Measurements from ENCODE around the gene RWDD3. TPM values are rescaled to one million over a fixed set of nuclear protein-coding genes. Genes with fewer than 3 reads are reported as not detected.

Gene RWDD3
- total RNA-seq = 10 to 100 TPM in 2 of 4 donors, 1 to 10 TPM in 2; 8.8 to 15.2 (median 11.6) TPM

- TF ChIP-seq, protein P1, sequence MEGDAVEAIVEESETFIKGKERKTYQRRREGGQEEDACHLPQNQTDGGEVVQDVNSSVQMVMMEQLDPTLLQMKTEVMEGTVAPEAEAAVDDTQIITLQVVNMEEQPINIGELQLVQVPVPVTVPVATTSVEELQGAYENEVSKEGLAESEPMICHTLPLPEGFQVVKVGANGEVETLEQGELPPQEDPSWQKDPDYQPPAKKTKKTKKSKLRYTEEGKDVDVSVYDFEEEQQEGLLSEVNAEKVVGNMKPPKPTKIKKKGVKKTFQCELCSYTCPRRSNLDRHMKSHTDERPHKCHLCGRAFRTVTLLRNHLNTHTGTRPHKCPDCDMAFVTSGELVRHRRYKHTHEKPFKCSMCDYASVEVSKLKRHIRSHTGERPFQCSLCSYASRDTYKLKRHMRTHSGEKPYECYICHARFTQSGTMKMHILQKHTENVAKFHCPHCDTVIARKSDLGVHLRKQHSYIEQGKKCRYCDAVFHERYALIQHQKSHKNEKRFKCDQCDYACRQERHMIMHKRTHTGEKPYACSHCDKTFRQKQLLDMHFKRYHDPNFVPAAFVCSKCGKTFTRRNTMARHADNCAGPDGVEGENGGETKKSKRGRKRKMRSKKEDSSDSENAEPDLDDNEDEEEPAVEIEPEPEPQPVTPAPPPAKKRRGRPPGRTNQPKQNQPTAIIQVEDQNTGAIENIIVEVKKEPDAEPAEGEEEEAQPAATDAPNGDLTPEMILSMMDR (IDR thresholded peaks at IDR 0.05) = peak in 2 of 3 experiments; percentile 95
- TF ChIP-seq POLR2AphosphoS5 (IDR thresholded peaks at IDR 0.05) (peak; percentile 60 to 80), POLR2A (IDR thresholded peaks at IDR 0.05; ENCODE audit: low read depth) (peak; percentile 3), EP300 (IDR thresholded peaks at IDR 0.05) (no peak)
- H3K4me1 ChIP-seq = peaks cover 27 to 58% (median 50%) of the 10 kb centered on the region in 4 donors
- peak within 1 kb of the TSS; percentile 72 to 95 (median 84) for H3K4me3 ChIP-seq
- 0% methylated on average over 28 of the region's 71 CpGs for WGBS
- H3K36me3 ChIP-seq = peaks cover 0 to 6% (median 0%) of the 10 kb centered on the region in 4 donors
- peak within 1 kb of the TSS; percentile 82 to 92 (median 88) for H3K27ac ChIP-seq (replicated peaks in 1 of 4)
- no peaks in the 10 kb centered on the region for H3K9me3 ChIP-seq
- no peaks in the 10 kb centered on the region for H3K27me3 ChIP-seq
- peak; percentile 95 for DNase-seq (ENCODE audit: extremely low spot score)
- intact Hi-C loops (cut with DNase I) = loop anchor here (2.0 to 10.0 kb wide), 3 partner anchors 117 to 379 kb away; partner anchors contain the start of genes ALG14 and TLCD4
These were observed at the start of gene RWDD3 for GRCh38 chr1:95233737-95234500. Gene RWDD3 (plus strand): TSS chr1:95234210. CDS start chr1:95234231, 21 bp downstream.

GRCh38 chr1:95186149-95186548 lies 47.9 kb upstream of the RWDD3 start:
- Histone ChIP-seq H3K27ac (replicated peaks in 1 of 4) (no peak overlapping the region), H3K27me3 (no peaks in the 10 kb centered on the region), H3K9me3 (no peaks in the 10 kb centered on the region), H3K4me3 (no peak overlapping the region), H3K36me3 (no peaks in the 10 kb centered on the region), H3K4me1 (peaks cover 6 to 15% (median 8%) of the 10 kb centered on the region in 4 donors)
- DNase-seq (ENCODE audit: extremely low spot score) = no peak
- intact Hi-C loops (cut with DNase I) = no loop called here
- 96% methylated on average over 4 of the region's 4 CpGs for WGBS
- TF ChIP-seq, protein P1 (IDR thresholded peaks at IDR 0.05) = no peak
- no peak for TF ChIP-seq POLR2A (IDR thresholded peaks at IDR 0.05; ENCODE audit: low read depth)

DNA sequence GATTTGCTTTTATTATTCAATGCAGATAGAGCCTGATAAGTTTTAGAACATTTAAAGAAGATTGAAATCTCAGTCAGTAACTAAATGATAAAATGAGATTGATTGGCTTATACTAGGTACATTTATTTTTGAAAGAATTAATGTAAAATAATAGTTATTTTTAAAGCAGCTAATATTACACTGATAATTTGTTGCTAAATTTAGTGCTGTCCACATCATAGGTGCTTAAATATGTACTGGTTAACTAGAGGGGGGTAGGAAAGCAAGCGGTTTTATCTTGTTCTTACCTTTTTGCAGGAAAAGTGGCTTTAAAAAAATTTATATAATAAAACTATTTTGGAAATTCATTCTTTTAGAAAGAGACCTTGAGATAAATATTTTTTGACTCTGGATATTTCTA lies 40.4 kb upstream of the RWDD3 start:
- H3K9me3 ChIP-seq = no peaks in the 10 kb centered on the region
- H3K27me3 ChIP-seq = no peaks in the 10 kb centered on the region
- DNase-seq (ENCODE audit: extremely low spot score) = no peak
- TF ChIP-seq EP300 (IDR thresholded peaks at IDR 0.05) (no peak), POLR2A (IDR thresholded peaks at IDR 0.05; ENCODE audit: low read depth) (no peak), POLR2AphosphoS5 (IDR thresholded peaks at IDR 0.05) (no peak)
- TF ChIP-seq, protein P1 (IDR thresholded peaks at IDR 0.05) = no peak
- intact Hi-C loops (cut with DNase I) = no loop called here
- H3K27ac ChIP-seq (replicated peaks in 1 of 4) = no peak overlapping the region
- 96% methylated on average over 1 of the region's 1 CpG for WGBS
- peaks cover 5 to 20% (median 8%) of the 10 kb centered on the region in 4 donors for H3K4me1 ChIP-seq
- peaks cover 0 to 3% (median 0%) of the 10 kb centered on the region in 4 donors for H3K36me3 ChIP-seq
- H3K4me3 ChIP-seq = no peak overlapping the region

- Histone ChIP-seq H3K4me1 (peaks cover 5 to 20% (median 8%) of the 10 kb centered on the region in 4 donors), H3K9me3 (no peaks in the 10 kb centered on the region), H3K36me3 (peaks cover 0 to 3% (median 0%) of the 10 kb centered on the region in 4 donors), H3K27me3 (no peaks in the 10 kb centered on the region), H3K4me3 (no peak overlapping the region), H3K27ac (replicated peaks in 1 of 4) (no peak overlapping the region)
- intact Hi-C loops (cut with DNase I) = no loop called here
- no peak for TF ChIP-seq POLR2A (IDR thresholded peaks at IDR 0.05; ENCODE audit: low read depth)
- TF ChIP-seq, protein P1 (IDR thresholded peaks at IDR 0.05) = no peak
- TF ChIP-seq POLR2AphosphoS5 (IDR thresholded peaks at IDR 0.05) = no peak
- TF ChIP-seq EP300 (IDR thresholded peaks at IDR 0.05) = no peak
- WGBS = 62% methylated on average over 3 of the region's 3 CpGs
- DNase-seq (ENCODE audit: extremely low spot score) = no peak
These were observed 39.0 kb upstream of the RWDD3 start for GRCh38 chr1:95195046-95195445.
